Activated T-cell treated with anti-CD3 and anti-CD28 coated beads for 1 hour (primary cell): Measurements from ENCODE around the gene TOB1.
"Not testable (repeated sequence)": the region's sequence is repeated elsewhere in the genome, so short reads cannot be mapped to it uniquely, and the experiment has no call there.

Source experiments
- DNase-seq: peaks from one replicate; pipeline ENCODE4 v3.0.0-alpha.2; 2020; ENCODE audit warnings: low read depth

The TOB1 gene

GRCh38 chr17:50898369-50899004 is 32.3 kb upstream of the TOB1 start:
- no peak for DNase-seq

GRCh38 chr17:50894513-50894912 is 28.4 kb upstream of the TOB1 start:
- DNase-seq: not testable (repeated sequence)

- DNase-seq: no peak
Measured at GRCh38 chr17:50893183-50893993, 27.2 kb upstream of the TOB1 start.

- DNase-seq: no peak
Measured at GRCh38 chr17:50892101-50892776, 26.1 kb upstream of the TOB1 start.

GRCh38 chr17:50891577-50891989 is 25.4 kb upstream of the TOB1 start:
- no peak for DNase-seq

- no peak for DNase-seq
Measured at GRCh38 chr17:50890675-50891516, 24.7 kb upstream of the TOB1 start.

- DNase-seq: no peak
Measured at GRCh38 chr17:50889528-50890118, 23.5 kb upstream of the TOB1 start.

GRCh38 chr17:50887705-50888245 is 21.6 kb upstream of the TOB1 start:
- no peak for DNase-seq

GRCh38 chr17:50884439-50885311 is 18.5 kb upstream of the TOB1 start:
- DNase-seq: no peak

- DNase-seq: no peak
Measured at GRCh38 chr17:50883850-50884438, 17.8 kb upstream of the TOB1 start.

- no peak for DNase-seq
Measured at GRCh38 chr17:50882851-50883250, 16.7 kb upstream of the TOB1 start.

- no peak for DNase-seq
Measured at GRCh38 chr17:50881182-50881581, 15.0 kb upstream of the TOB1 start.

- DNase-seq: no peak
Measured at GRCh38 chr17:50879086-50879485, 12.9 kb upstream of the TOB1 start.

GRCh38 chr17:50877838-50878237 is 11.7 kb upstream of the TOB1 start:
- DNase-seq: no peak

- not testable (repeated sequence) for DNase-seq
Measured at GRCh38 chr17:50877042-50877441, 10.9 kb upstream of the TOB1 start.

GRCh38 chr17:50875074-50875473 is 8.9 kb upstream of the TOB1 start:
- DNase-seq: no peak

GRCh38 chr17:50872710-50873424 is 6.7 kb upstream of the TOB1 start:
- peak; percentile 17 for DNase-seq

GRCh38 chr17:50871898-50872297 is 5.7 kb upstream of the TOB1 start:
- no peak for DNase-seq

GRCh38 chr17:50871364-50871763 is 5.2 kb upstream of the TOB1 start:
- peak; percentile 19 for DNase-seq
